ENCODE measurements around the gene FAM53B. TPM values are rescaled to one million over a fixed set of nuclear protein-coding genes. Genes with fewer than 3 reads are reported as not detected.

The FAM53B gene
- total and polyA plus RNA-seq, 2 experiments from 2014 or later, result 2.1 to 10.1 TPM

DNA sequence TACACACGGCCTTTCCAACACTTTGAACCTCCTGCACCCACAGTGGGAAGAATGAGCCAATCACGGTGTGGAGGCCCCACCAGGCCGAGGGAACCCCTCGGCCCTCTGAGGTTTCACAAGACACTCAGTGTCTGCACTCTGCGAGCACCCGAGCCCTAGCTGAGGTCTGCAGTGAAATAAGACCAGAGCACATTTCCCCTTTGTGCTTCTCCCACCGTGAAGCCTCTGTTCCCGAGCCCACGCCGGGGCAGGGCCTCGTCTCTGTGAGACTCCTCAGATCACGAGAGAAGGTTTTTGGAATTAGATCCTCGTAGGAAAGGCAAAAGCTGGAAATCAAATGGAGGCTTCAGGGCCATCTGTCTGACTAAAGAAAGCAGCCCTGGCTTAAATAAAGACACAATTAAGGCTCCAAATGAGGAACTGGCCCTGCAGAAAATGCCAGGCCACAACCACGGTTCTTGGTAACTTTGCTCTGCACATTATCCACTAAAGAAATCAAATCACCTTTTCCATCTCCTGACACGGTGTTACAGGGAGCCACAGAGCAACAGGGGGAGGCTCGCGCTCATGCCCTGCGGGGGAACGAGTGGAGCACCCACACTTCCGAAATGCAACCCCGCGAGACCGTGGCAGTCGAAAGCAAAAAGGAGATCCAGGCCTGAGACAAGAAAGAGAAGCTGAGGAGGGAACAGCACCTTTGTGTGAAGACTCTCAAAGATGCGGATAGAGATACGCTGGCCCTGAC lies 43.7 kb downstream of the FAM53B start:
- no peaks in the 10 kb centered on the region for H4K20me1 ChIP-seq (ENCODE audit: insufficient read depth)
- H3K4me1 ChIP-seq (ENCODE audit: insufficient read depth), result no peaks in the 10 kb centered on the region
- H3K36me3 ChIP-seq (ENCODE audit: low read depth), result no peaks in the 10 kb centered on the region
- H3F3A ChIP-seq (ENCODE audit: insufficient read depth), result no peaks in the 10 kb centered on the region
- no peak overlapping the region for H3K4me2 ChIP-seq (ENCODE audit: unreplicated experiment)
- in situ Hi-C loops (cut with MboI), result no loop called here
- WGBS, 2 experiments (ENCODE audit: low coverage in 1 of 2, low lambda C conversion rate in 2 of 2, missing lambda C conversion rate in 2 of 2), result 95 to 96% methylated on average over 26 of the region's 26 CpGs
- TF ChIP-seq EZH2phosphoT487 (IDR thresholded peaks at IDR 0.05; ENCODE audit: insufficient read depth, low read depth) (no peak), EZH2 (IDR thresholded peaks at IDR 0.05; ENCODE audit: insufficient read depth, poor library complexity, severe bottlenecking) (no peak)
- H2AFZ ChIP-seq, result no peak overlapping the region
- no peaks in the 10 kb centered on the region for H3K79me2 ChIP-seq (ENCODE audit: insufficient read depth)
- H3K4me3 ChIP-seq, result no peak overlapping the region
- no peaks in the 10 kb centered on the region for H3K9me3 ChIP-seq (ENCODE audit: low read depth)
- no peak overlapping the region for H3K9ac ChIP-seq
- no peaks in the 10 kb centered on the region for H3K9me2 ChIP-seq (ENCODE audit: insufficient read depth)
- H3K27ac ChIP-seq, result no peak overlapping the region
- DNase-seq, result no peak
- H3K27me3 ChIP-seq (replicated peaks; ENCODE audit: insufficient read depth), result no peaks in the 10 kb centered on the region

DNA sequence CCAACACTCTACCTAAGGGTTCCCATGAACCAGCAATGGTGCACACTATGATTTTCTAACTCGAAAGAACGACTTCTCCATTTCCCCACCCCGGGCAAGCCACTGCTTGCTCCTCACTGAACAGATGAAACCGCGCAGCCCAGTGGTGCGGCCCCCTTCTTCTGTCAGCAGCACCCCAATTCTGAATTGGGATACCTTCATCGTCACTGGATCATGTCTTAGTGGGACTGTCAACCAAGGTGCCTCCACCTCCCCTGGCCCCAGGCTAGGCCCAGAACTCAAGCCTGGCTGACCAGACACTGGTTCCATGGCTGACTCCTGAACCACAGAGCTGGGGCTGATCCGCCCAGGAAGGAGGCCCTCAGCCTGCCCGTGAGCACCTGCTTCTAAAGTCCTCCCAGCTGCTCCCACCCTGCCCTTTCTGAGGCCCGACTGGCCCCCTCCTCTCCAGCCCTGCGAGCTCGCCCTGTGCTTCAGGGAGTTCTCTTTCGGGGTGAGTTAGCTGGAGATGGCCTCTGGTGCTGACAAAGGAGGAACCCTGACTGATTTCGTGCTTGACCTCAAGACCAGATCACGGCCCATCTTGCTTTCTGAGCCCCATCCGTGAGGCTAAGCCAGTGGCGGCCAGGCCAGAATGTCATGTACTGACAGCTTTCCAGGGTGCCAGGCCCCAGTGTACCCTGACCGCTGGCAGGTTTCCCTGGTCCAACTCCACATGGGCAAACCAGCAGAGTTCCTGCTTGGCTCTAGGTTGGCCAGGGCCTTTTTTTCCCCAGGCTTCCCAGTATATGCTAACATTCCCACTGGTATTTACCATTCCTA lies 44.5 kb downstream of the FAM53B start:
- no peaks in the 10 kb centered on the region for H3K4me1 ChIP-seq (ENCODE audit: insufficient read depth)
- no peak overlapping the region for H2AFZ ChIP-seq
- H3K79me2 ChIP-seq (ENCODE audit: insufficient read depth), result no peaks in the 10 kb centered on the region
- H4K20me1 ChIP-seq (ENCODE audit: insufficient read depth), result no peaks in the 10 kb centered on the region
- no peak overlapping the region for H3K27ac ChIP-seq
- H3F3A ChIP-seq (ENCODE audit: insufficient read depth), result no peaks in the 10 kb centered on the region
- H3K9me3 ChIP-seq (ENCODE audit: low read depth), result no peaks in the 10 kb centered on the region
- WGBS, 2 experiments (ENCODE audit: low coverage in 1 of 2, low lambda C conversion rate in 2 of 2, missing lambda C conversion rate in 2 of 2), result 92 to 96% methylated on average over 18 of the region's 18 CpGs
- no peaks in the 10 kb centered on the region for H3K36me3 ChIP-seq (ENCODE audit: low read depth)
- H3K9me2 ChIP-seq (ENCODE audit: insufficient read depth), result no peaks in the 10 kb centered on the region
- in situ Hi-C loops (cut with MboI), result no loop called here
- H3K9ac ChIP-seq, result no peak overlapping the region
- TF ChIP-seq EZH2phosphoT487 (IDR thresholded peaks at IDR 0.05; ENCODE audit: insufficient read depth, low read depth), result no peak
- TF ChIP-seq EZH2 (IDR thresholded peaks at IDR 0.05; ENCODE audit: insufficient read depth, poor library complexity, severe bottlenecking), result no peak
- DNase-seq, result no peak
- no peak overlapping the region for H3K4me3 ChIP-seq
- no peaks in the 10 kb centered on the region for H3K27me3 ChIP-seq (replicated peaks; ENCODE audit: insufficient read depth)
- H3K4me2 ChIP-seq (ENCODE audit: unreplicated experiment), result no peak overlapping the region

DNA sequence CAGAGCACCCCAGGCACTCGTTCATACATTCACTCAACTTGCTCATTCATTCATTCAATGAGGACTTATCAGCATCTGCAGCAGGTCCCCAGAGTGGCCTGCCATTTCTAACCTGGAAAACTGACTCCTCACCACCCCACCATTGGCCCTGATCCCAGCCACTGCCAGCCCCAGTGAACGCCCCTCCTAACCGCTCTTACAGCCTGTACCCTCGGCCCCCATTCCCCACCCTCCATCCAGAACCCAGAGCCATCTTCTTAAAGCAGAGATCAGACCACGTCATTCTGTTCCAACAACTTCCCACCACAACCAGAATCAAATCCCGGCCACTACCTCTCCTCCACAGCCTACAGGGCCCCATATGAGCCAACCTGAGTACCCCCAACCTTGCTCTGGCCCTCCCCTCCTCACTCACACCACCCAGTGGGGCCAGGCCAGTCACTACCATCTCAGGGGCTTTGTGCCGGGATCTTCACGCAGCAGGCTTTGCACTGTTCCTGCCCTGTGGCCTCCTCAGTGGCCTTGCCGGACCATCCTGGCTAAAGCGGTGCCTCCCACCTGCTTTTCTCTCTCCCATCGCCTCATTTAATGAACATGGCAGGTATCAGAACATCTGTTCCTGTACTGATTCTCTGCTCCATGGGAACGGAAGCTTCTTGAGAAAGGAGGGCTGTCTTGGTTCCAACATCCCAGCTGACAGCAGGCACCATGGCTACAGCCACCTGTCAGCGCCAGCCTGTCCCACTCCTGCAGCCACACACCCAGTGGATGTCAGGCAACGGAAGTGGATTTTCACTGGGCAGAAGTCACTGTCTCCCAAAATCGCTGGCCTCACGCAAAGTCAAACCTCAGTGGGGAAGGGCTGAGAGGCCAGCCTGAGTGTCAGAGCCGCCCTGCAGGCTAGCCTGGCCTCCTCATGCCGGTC lies 45.4 kb downstream of the FAM53B start:
- H3K4me3 ChIP-seq, result no peak overlapping the region
- H3F3A ChIP-seq (ENCODE audit: insufficient read depth), result no peaks in the 10 kb centered on the region
- in situ Hi-C loops (cut with MboI), result no loop called here
- no peak for DNase-seq
- TF ChIP-seq EZH2 (IDR thresholded peaks at IDR 0.05; ENCODE audit: insufficient read depth, poor library complexity, severe bottlenecking) (no peak), EZH2phosphoT487 (IDR thresholded peaks at IDR 0.05; ENCODE audit: insufficient read depth, low read depth) (no peak)
- no peaks in the 10 kb centered on the region for H3K36me3 ChIP-seq (ENCODE audit: low read depth)
- no peaks in the 10 kb centered on the region for H4K20me1 ChIP-seq (ENCODE audit: insufficient read depth)
- H3K4me1 ChIP-seq (ENCODE audit: insufficient read depth), result no peaks in the 10 kb centered on the region
- WGBS, 2 experiments (ENCODE audit: low coverage in 1 of 2, low lambda C conversion rate in 2 of 2, missing lambda C conversion rate in 2 of 2), result 92 to 93% methylated on average over 18 of the region's 18 CpGs
- no peaks in the 10 kb centered on the region for H3K9me3 ChIP-seq (ENCODE audit: low read depth)
- no peaks in the 10 kb centered on the region for H3K79me2 ChIP-seq (ENCODE audit: insufficient read depth)
- no peak overlapping the region for H3K27ac ChIP-seq
- no peaks in the 10 kb centered on the region for H3K27me3 ChIP-seq (replicated peaks; ENCODE audit: insufficient read depth)
- no peak overlapping the region for H3K9ac ChIP-seq
- no peak overlapping the region for H2AFZ ChIP-seq
- no peaks in the 10 kb centered on the region for H3K9me2 ChIP-seq (ENCODE audit: insufficient read depth)
- no peak overlapping the region for H3K4me2 ChIP-seq (ENCODE audit: unreplicated experiment)
